Measurements from ENCODE around the gene LIF. TPM values are rescaled to one million over a fixed set of nuclear protein-coding genes. Genes with fewer than 3 reads are reported as not detected.

Gene LIF
- total RNA-seq, 1 donor from 2014 or later, result 3.8 TPM

GRCh38 chr22:30247974-30248373 is 1.4 kb upstream of the LIF start:
- peak overlapping the region; percentile 25 for H3K27ac Mint-ChIP-seq
- peaks cover 17% of the 10 kb centered on the region for H3K27me3 Mint-ChIP-seq
- no peak for TF ChIP-seq CTCF (conservative IDR thresholded peaks at IDR 0.05)
- H3K9me3 Mint-ChIP-seq, result no peaks in the 10 kb centered on the region
- no peaks in the 10 kb centered on the region for H3K36me3 Mint-ChIP-seq
- DNase-seq (ENCODE audit: extremely low spot score, unreplicated experiment), result no peak
- H3K4me3 Mint-ChIP-seq, result peak overlapping the region; percentile 74
- H3K4me1 Mint-ChIP-seq (ENCODE audit: unreplicated experiment), result peaks cover 30% of the 10 kb centered on the region

GRCh38 chr22:30247561-30247960 is 1.0 kb upstream of the LIF start:
- peak overlapping the region; percentile 85 for H3K4me3 Mint-ChIP-seq
- peaks cover 17% of the 10 kb centered on the region for H3K27me3 Mint-ChIP-seq
- H3K27ac Mint-ChIP-seq, result peak overlapping the region; percentile 25
- H3K9me3 Mint-ChIP-seq, result no peaks in the 10 kb centered on the region
- DNase-seq (ENCODE audit: extremely low spot score, unreplicated experiment), result no peak
- H3K36me3 Mint-ChIP-seq, result no peaks in the 10 kb centered on the region
- no peak for TF ChIP-seq CTCF (conservative IDR thresholded peaks at IDR 0.05)
- H3K4me1 Mint-ChIP-seq (ENCODE audit: unreplicated experiment), result peaks cover 26% of the 10 kb centered on the region

GRCh38 chr22:30246814-30247376 is 336 bp upstream of the LIF start:
- Mint-ChIP-seq H3K27ac (no peak overlapping the region), H3K9me3 (no peaks in the 10 kb centered on the region), H3K27me3 (peaks cover 17% of the 10 kb centered on the region), H3K4me1 (ENCODE audit: unreplicated experiment) (peaks cover 23% of the 10 kb centered on the region), H3K4me3 (peak overlapping the region; percentile 85), H3K36me3 (no peaks in the 10 kb centered on the region)
- no peak for TF ChIP-seq CTCF (conservative IDR thresholded peaks at IDR 0.05)
- no peak for DNase-seq (ENCODE audit: extremely low spot score, unreplicated experiment)

GRCh38 chr22:30245181-30245984 is 1.2 kb downstream of the LIF start:
- H3K9me3 Mint-ChIP-seq, result no peaks in the 10 kb centered on the region
- TF ChIP-seq CTCF (conservative IDR thresholded peaks at IDR 0.05), result no peak
- H3K4me3 Mint-ChIP-seq, result peak overlapping the region; percentile 91
- no peak for DNase-seq (ENCODE audit: extremely low spot score, unreplicated experiment)
- H3K27me3 Mint-ChIP-seq, result peaks cover 17% of the 10 kb centered on the region
- no peaks in the 10 kb centered on the region for H3K36me3 Mint-ChIP-seq
- peaks cover 20% of the 10 kb centered on the region for H3K4me1 Mint-ChIP-seq (ENCODE audit: unreplicated experiment)
- no peak overlapping the region for H3K27ac Mint-ChIP-seq

GRCh38 chr22:30244641-30245040 is 1.9 kb downstream of the LIF start:
- no peak for TF ChIP-seq CTCF (conservative IDR thresholded peaks at IDR 0.05)
- Mint-ChIP-seq H3K4me3 (peak overlapping the region; percentile 78), H3K9me3 (no peaks in the 10 kb centered on the region), H3K36me3 (no peaks in the 10 kb centered on the region), H3K27ac (no peak overlapping the region), H3K4me1 (ENCODE audit: unreplicated experiment) (peaks cover 20% of the 10 kb centered on the region), H3K27me3 (peaks cover 17% of the 10 kb centered on the region)
- DNase-seq (ENCODE audit: extremely low spot score, unreplicated experiment), result no peak

Measured in type B pancreatic cell (in vitro differentiated cells).